ENCODE measurements around the gene NINJ2.

The NINJ2 gene

GRCh38 chr12:546265-546919 lies 116.9 kb downstream of the NINJ2 start:
- peak; percentile 23 for DNase-seq

DNA sequence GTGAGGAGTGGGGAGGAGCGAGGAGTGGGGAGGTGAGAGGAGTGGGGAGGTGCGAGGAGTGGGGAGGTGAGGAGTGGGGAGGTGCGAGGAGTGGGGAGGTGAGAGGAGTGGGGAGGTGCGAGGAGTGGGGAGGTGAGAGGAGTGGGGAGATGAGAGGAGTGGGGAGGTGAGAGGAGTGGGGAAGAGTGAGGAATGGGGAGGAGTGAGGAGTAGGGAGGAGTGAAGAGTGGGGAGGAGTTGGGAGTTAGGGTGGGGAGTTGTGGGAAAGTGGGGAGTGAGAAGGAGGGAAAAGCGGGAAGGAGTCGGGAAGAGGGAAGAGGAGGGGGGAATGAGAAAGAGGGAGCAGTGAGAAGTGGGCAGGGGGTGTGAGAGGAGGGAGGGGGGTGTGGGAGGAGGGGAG lies 117.4 kb downstream of the NINJ2 start:
- no peak for DNase-seq

DNA sequence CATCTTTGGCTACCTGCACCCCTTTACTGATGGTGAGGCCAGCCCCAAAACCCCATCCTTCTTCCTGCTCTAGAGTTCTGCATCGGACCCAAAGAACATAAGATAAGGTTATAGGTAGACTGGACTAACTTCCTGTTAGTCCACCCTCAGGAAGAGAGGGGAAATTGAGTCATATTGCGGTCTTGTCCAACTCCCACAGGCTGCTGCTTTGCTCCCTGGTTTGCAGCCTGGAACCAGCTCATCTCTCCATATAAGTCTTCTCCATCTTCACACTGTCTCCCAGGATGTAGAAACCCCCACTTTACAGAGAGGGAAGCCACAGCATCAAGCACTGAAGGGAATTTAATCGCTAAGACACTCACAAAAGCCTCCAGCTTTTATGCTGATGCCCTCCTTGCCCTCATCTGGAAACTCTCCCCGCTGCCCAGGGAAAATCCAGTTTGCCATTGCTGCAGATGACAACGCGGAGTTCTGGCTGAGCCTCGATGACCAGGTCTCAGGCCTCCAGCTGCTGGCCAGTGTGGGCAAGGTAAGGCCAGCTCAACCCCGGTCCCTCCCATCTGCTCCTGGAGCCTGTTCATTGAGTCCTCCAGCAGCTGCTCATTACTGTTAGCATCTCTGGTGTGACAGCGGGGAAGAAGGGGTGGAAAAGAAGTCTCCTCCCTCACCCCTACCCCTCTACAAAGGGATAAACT lies 118.2 kb downstream of the NINJ2 start:
- no peak for DNase-seq

- DNase-seq = no peak
Measured at GRCh38 chr12:544142-544541, 119.1 kb downstream of the NINJ2 start.

DNA sequence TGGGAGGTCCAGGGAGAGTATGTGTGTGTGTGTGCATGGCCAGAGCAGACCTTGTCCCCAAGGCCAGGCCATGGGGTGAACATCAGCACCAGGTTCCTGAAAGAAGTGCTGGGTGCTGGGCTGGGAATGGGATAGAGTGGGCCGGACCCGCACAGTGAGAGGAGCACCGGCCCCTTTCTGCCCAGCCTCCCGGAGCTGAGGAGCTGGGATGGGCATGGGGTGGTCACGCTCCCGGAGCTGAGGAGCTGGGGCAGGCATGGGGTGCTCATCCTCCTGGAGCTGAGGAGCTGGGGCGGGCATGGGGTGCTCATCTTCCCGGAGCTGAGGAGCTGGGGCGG lies 120.2 kb downstream of the NINJ2 start:
- DNase-seq = no peak

GRCh38 chr12:542395-543113 lies 120.7 kb downstream of the NINJ2 start:
- no peak for DNase-seq

- DNase-seq = no peak
Measured at GRCh38 chr12:541676-542324, 121.4 kb downstream of the NINJ2 start.

- no peak for DNase-seq
Measured at GRCh38 chr12:539540-540310, 123.5 kb downstream of the NINJ2 start.

DNA sequence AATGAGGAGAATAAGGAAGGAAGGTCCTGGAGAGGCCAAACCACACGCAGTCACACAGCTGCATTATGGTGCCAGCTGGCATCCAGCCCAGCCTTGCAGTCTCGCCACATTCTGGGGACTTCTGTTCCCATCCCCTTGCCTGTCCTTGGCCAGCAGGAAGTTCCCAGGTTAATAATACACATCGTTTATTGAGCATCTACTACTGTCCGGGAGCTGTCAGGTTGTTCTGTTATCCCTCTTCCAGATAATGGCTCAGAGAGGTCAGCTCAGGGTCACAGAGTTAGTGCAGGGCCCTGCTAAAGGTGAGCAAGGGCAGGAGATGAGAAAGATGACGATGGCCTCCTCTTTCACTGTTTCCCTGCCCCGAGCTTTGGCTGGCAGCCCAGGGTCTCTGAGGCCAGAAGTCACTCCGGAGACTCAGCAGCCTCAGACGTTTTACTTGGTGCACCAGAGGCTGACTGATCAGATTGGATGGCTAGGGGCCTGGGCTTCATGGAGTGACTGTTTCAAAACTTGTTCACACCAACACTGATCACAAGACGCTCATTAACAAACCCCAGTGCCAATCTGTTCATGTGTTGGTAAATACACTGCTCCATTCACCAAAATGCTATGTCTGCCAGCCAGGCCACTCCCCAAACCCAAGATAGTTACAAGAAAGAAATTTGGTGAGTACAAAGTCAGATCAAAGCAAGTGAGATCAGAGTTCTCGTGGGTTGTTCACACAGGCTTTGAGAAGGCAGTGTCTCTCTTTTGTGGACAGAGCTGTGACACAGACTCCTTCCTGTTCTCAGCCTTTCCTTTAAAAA lies 124.3 kb downstream of the NINJ2 start:
- peak; percentile 50 for DNase-seq

DNA sequence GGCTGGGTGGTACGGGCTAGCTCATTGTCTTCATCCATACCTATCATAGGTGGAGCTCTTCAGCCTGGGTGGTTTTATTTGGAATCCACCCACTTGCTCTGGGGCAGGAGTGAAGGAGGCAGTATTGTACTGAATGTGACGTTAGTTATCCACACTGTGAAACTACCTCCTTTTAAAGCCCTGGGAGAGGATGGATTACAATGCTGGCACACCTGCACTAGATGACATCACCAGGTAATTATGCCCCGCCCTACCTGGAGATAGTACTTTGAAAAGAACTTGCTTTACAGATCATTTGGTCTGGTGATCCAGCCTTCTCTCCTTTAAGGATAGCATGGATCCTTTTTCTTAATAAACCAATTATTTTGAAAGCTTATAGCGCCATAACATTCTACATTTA lies 125.5 kb downstream of the NINJ2 start:
- DNase-seq = no peak

- no peak for DNase-seq
Measured at GRCh38 chr12:536751-537245, 126.4 kb downstream of the NINJ2 start.

- no peak for DNase-seq
Measured at GRCh38 chr12:535396-535795, 127.8 kb downstream of the NINJ2 start.

DNA sequence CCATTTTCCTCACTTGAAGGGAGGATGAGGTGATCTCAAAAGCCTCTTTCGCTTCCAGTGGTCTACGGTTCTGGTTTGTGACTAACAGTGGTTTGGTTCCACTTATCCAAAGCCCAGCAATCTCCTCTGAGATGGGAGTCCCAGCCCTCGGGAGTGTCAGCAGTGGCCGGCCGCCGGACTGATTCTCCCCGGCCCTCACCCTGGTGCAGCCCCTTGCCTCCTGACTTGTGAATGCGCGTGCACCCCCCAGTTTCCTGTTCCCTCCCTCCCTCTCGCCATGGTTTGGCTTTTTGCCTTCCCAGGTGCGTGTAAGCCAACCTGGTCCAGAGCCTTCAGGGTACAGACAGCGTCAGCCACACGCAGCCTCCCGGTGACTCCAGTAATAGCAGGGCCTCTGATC lies 129.0 kb downstream of the NINJ2 start:
- DNase-seq = no peak

DNA sequence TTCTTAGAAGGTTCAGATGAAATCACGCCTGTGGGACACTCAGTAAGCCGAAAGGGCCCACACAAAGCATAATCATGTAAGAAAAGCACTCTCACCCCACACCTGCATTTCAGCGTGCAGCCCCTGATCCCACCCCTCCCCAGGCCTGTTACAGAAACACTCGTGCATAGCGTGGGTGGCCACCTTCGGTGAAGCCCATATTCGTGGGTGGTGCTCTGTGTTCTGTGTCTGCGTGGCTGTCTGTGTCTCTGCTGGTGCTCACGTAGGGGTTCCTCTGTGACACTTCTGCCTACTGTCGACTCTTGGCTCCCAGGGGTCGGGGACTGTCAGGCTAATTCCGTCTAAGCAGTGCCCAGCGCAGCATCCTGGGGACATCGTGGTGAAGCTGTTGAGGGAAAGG lies 129.5 kb downstream of the NINJ2 start:
- DNase-seq = no peak

DNA sequence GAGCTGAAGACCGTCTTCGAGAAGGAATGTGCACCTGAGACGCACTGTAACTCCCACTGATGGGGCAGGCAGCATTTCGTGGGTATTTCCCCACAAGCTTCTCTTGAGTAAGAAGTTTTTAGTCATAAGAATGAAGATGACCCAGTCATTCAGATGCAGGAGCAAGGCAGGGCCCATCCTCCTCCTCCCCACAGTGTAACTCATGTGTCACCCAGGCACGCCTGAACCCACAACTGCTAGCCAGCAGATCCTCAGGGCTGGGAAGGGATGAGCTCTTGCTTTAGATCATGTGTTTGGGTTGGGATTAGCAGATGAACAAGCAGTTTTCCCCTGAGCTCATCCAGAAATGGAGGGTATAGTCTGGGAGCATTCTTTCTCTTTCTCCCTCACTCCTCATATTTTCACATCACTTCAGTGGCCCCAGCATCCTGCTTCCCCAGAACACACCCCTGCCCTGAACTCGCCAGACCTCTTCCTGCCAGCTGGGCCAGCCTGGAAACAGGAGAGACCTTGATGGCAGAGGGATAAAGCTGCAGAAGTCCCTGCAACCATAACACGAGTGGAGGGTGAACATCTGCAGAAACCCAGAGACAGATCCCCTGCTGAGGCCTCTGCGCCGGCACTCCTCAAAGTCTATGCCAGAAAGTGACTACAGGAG lies 130.2 kb downstream of the NINJ2 start:
- DNase-seq = peak; percentile 27

DNA sequence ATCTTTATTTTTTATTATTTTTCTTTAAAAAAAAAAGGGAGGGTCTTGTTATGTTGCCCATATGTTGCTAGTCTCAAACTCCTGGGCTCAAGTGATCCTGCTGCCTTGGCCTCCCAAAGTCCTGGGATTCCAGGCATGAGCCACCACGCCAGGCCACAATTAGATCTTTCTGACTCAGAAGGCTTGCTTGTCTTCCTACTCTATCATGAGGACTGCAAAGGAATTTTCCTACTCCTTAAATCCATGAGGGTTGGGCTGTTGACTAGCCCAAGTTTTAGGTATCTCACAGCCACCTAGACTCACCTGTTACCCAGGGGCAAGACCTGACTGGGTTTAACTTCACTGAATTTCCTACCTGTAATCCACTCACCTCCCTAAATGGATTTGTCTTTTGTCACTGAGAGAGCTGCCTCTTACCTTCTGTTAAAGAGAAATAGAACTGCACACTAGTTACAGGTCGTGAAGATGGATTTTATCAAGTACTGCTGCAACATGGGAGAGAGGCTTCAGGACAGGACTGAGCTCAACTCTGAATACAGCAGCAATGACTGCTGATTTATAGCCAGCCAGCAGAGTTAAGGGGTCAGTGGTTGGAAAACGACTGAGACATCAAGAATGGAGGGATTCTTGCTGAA lies 131.2 kb downstream of the NINJ2 start:
- no peak for DNase-seq

DNA sequence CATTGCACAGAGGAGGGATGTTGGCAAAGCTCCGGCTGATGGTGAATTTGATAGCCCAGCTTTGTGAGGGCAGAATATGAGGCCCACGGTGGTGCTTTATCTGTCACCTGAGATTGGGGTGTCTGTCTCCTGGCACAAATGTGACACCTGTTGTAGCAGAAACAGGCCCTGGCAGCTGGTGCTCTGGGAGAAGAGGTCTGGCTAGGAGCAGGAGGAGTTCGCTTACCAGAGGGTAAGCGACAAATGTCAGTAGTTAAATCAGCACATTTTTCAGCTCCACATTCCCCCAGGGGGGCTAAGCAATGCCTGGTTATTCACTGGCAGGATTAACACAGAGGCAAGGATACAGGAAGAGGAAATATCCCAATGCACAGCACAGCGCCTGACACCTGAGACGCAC lies 132.4 kb downstream of the NINJ2 start:
- DNase-seq = no peak

GRCh38 chr12:530308-530707 lies 132.9 kb downstream of the NINJ2 start:
- DNase-seq = no peak

DNA sequence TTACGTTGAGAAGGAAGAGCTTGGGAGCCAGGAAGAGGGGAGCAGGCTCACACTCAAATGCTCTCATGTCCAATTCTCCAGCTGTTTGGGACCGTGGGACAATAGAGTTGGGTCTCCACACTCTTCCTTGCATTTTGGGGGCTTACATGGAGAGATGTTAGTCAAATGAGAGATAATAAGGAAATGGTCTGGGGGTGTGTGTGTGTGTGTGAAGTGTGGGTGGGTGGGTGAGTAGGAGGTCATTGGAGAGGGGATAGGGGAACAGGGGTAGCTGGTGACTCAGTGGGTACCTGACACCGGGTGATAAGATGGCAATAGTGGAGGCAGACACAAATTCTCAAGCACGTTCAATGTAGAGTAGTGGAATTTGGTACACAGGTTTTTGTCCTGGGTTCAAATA lies 135.5 kb downstream of the NINJ2 start:
- DNase-seq = no peak

DNA sequence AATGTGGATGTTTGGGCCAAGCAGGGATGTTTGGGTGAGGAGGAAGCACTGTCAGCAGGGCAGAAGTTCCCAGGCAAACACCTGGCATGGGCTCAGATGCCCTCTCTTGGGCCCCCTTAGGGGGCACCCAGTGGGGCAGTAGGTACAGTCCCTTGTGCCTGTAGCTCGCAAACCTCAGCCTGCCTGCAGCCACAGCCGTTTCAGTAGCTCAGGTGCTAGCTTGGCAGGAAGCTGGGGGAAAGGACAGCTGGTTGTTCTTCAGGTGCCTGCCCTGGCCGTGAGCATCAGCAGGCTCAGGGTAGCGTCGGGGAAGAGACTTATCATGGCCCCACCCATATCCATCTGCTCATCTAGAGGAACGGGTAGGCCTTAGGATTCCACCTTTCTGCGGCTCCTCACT lies 136.0 kb downstream of the NINJ2 start:
- DNase-seq = no peak

- peak; percentile 59 for DNase-seq
Measured at GRCh38 chr12:526089-526488, 137.2 kb downstream of the NINJ2 start.
